Suprapubic skin (tissue), 4 donors: ENCODE results near the gene B3GALT5.

Experiments used
- CTCF ChIP-seq, 2 donors: fragments of 200-600 bp in 1 of 2; fragments of 450-650 bp in 1 of 2; sonication (generic) in 1 of 2; IDR thresholded peaks; one replicate each; pipeline ENCODE4 v1.5.1; 2016 to 2019; ENCODE audit warnings: antibody characterized with exemption in 2 of 2, mild to moderate bottlenecking in 1 of 2, moderate library complexity in 1 of 2
- POLR2A ChIP-seq, 2 donors: fragments of 450-650 bp; IDR thresholded peaks; one replicate each; pipeline ENCODE4 v1.6.1; 2017; ENCODE audit warnings: antibody characterized with exemption in 2 of 2, mild to moderate bottlenecking in 2 of 2, moderate library complexity in 2 of 2
- POLR2AphosphoS5 ChIP-seq, 3 donors: sonication (generic); formaldehyde crosslinking; IDR thresholded peaks; one replicate each; pipeline ENCODE4 v1.6.1; 2017; ENCODE audit warnings: antibody characterized with exemption in 3 of 3

GRCh38 chr21:39601187-39601928 is 11.4 kb upstream of the B3GALT5 start:
- TF ChIP-seq CTCF (IDR thresholded peaks at IDR 0.05): no peak
- no peak for TF ChIP-seq POLR2AphosphoS5 (IDR thresholded peaks at IDR 0.05)
- no peak for TF ChIP-seq POLR2A (IDR thresholded peaks at IDR 0.05)
